HG03064 (cell line): ENCODE data around the gene GRM4.

ENCODE experiments used
- ATAC-seq: cut with Tn5 transposase; IDR thresholded peaks from one replicate; pipeline ENCODE4 v1.9.1; 2021; ENCODE audit warnings: low read depth; ENCODE audit not compliant: unreplicated experiment

The GRM4 gene

GRCh38 chr6:34090935-34091334 is 55.0 kb downstream of the GRM4 start:
- ATAC-seq, result no peak

GRCh38 chr6:34090529-34090928 is 55.4 kb downstream of the GRM4 start:
- ATAC-seq, result no peak

GRCh38 chr6:34086558-34086957 is 59.3 kb downstream of the GRM4 start:
- no peak for ATAC-seq

GRCh38 chr6:34085453-34086170 is 60.3 kb downstream of the GRM4 start:
- ATAC-seq, result no peak

GRCh38 chr6:34084591-34085290 is 61.1 kb downstream of the GRM4 start:
- no peak for ATAC-seq

- ATAC-seq, result no peak
These were observed 62.8 kb downstream of the GRM4 start for GRCh38 chr6:34082864-34083626.

- ATAC-seq, result no peak
These were observed 63.5 kb downstream of the GRM4 start for GRCh38 chr6:34082348-34082747.

- no peak for ATAC-seq
These were observed 65.5 kb downstream of the GRM4 start for GRCh38 chr6:34080357-34080756.

GRCh38 chr6:34079899-34080298 is 66.0 kb downstream of the GRM4 start:
- no peak for ATAC-seq

GRCh38 chr6:34075906-34076305 is 70.0 kb downstream of the GRM4 start:
- ATAC-seq, result no peak

GRCh38 chr6:34074064-34074742 is 71.7 kb downstream of the GRM4 start:
- ATAC-seq, result no peak

- ATAC-seq, result no peak
These were observed 72.3 kb downstream of the GRM4 start for GRCh38 chr6:34073540-34073939.

GRCh38 chr6:34072727-34073126 is 73.2 kb downstream of the GRM4 start:
- ATAC-seq, result no peak

- ATAC-seq, result no peak
These were observed 74.0 kb downstream of the GRM4 start for GRCh38 chr6:34071884-34072379.

- no peak for ATAC-seq
These were observed 74.6 kb downstream of the GRM4 start for GRCh38 chr6:34071136-34071883.

- ATAC-seq, result no peak
These were observed 75.4 kb downstream of the GRM4 start for GRCh38 chr6:34070315-34071135.

- ATAC-seq, result no peak
These were observed 77.3 kb downstream of the GRM4 start for GRCh38 chr6:34068462-34069044.

GRCh38 chr6:34067814-34068213 is 78.1 kb downstream of the GRM4 start:
- ATAC-seq, result no peak
